ENCODE results near the gene WT1. TPM values are rescaled to one million over a fixed set of nuclear protein-coding genes. Genes with fewer than 3 reads are reported as not detected.
"Not testable (repeated sequence)": the region's sequence is repeated elsewhere in the genome, so short reads cannot be mapped to it uniquely, and the experiment has no call there.

WT1 gene
- total RNA-seq, result not detected in 2 replicates

DNA sequence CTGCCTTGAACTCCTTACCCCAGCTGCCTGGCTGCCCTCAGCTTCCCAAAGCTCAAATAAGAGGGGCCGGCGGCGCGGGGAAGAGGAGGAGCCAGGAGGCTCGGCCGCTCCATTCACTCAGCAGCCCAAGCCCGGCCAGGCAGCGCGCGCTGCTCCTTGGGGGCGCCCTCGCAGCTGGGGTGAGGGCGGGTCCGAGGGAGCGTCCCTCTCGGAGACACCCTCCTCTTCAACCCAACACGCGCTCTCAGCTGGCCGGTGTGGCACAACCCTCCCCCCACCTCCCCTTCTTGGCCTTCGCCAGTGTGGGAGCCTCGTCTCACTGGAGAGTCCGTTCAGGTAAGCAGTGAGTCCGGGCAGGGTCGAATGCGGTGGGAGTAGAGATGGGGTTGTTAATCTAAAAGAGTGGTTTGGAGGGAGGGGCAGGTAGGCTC, at the start of gene WT1:
TSS of gene WT1 (minus strand) at position 29 of the 431 bp plus-strand sequence.
- Mint-ChIP-seq H3K27me3 (ENCODE audit: low read depth) (peaks cover 81% of the 10 kb centered on the region), H3K27ac (no peak within 1 kb of the TSS), H3K4me3 (ENCODE audit: low read depth) (no peak within 1 kb of the TSS), H3K9me3 (no peaks in the 10 kb centered on the region), H3K36me3 (ENCODE audit: low read depth) (peaks cover 3% of the 10 kb centered on the region), H3K4me1 (ENCODE audit: low read depth) (peaks cover 14% of the 10 kb centered on the region)
- intact Hi-C loops (cut with micrococcal nuclease), result loop anchor here (5.0 kb wide), 2 partner anchors 103 to 357 kb away; partner anchors contain the start of gene CCDC73
- no peak for DNase-seq (ENCODE audit: low spot score)

DNA sequence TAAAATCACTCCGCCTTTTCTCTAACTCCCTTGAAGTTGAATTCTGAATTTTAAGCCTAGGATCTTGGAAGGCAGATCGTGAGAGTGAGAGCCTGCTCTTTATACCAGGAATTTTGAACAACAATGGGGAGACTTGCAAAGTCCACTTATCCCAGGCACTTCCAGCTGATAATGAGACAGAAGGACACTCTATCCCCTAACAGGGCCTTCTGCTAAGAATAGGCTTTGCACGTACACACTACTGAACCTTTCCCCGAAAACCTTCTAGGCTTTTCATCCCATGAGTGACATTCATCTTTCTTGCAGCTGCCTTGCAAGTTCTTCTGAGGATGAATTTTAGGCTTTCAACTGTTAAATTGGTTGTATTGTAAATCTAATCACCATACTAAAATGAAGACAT, 44.0 kb upstream of the WT1 start:
- no peaks in the 10 kb centered on the region for H3K4me1 Mint-ChIP-seq (ENCODE audit: low read depth)
- intact Hi-C loops (cut with micrococcal nuclease), result no loop called here
- no peak overlapping the region for H3K27ac Mint-ChIP-seq
- H3K4me3 Mint-ChIP-seq (ENCODE audit: low read depth), result no peak overlapping the region
- H3K27me3 Mint-ChIP-seq (ENCODE audit: low read depth), result no peaks in the 10 kb centered on the region
- H3K9me3 Mint-ChIP-seq, result no peaks in the 10 kb centered on the region
- no peaks in the 10 kb centered on the region for H3K36me3 Mint-ChIP-seq (ENCODE audit: low read depth)
- no peak for DNase-seq (ENCODE audit: low spot score)

DNA sequence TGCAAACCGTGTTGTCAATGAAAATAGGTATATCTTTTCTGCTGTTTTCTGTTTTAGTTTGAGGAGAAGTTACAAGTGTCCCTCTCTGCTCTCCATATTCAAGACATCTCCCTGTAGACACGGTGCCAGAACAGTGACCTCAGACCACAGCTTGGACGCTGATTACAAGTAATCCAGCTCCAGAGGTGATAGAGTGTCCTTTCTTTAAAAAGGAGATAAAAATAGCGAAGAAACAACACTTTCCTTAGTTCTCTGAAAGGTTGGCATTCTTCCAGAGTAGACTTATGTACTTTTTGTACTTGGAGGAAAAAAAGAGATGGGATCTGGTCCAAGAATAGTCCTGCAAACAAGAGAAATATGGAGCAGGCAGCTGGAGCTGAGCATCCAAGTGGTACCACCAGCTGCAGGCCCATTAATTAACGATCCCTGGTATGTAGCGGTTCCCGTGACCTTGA, 43.0 kb upstream of the WT1 start:
- H3K27me3 Mint-ChIP-seq (ENCODE audit: low read depth), result no peaks in the 10 kb centered on the region
- DNase-seq (ENCODE audit: low spot score), result no peak
- no peaks in the 10 kb centered on the region for H3K36me3 Mint-ChIP-seq (ENCODE audit: low read depth)
- H3K9me3 Mint-ChIP-seq, result no peaks in the 10 kb centered on the region
- no peak overlapping the region for H3K27ac Mint-ChIP-seq
- no peak overlapping the region for H3K4me3 Mint-ChIP-seq (ENCODE audit: low read depth)
- intact Hi-C loops (cut with micrococcal nuclease), result no loop called here
- no peaks in the 10 kb centered on the region for H3K4me1 Mint-ChIP-seq (ENCODE audit: low read depth)

DNA sequence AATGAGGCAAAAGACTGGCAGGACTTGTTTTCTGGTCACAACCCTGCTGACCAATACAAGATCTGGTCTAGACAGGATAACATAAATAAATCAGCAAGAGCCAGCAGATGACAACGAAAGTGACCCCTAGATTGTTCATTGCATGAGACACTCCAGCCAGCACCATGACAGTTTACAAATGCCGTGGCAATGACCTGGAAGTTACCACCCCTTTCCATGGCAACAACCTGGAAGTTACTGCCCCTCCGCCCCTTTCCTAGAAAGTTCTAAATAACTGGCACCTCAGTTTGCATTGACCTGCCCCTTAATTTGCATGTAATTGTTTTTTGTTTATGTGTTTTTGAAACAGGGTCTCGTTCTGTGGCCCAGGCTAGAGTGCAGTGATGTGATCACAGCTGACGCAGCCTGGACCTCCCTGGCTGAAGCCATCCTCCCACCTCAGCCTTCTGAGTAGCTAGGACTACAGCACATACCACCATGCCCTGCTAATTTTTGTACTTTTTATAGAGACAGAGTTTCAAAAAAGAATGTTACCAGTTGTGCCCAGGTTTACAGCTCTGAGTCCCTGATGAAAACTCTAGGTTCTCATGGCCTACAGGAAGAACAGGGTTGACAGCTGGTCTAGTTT, 38.1 kb upstream of the WT1 start:
- H3K27ac Mint-ChIP-seq, result no peak overlapping the region
- H3K36me3 Mint-ChIP-seq (ENCODE audit: low read depth), result no peaks in the 10 kb centered on the region
- H3K27me3 Mint-ChIP-seq (ENCODE audit: low read depth), result peaks cover 2% of the 10 kb centered on the region
- H3K9me3 Mint-ChIP-seq, result no peaks in the 10 kb centered on the region
- intact Hi-C loops (cut with micrococcal nuclease), result no loop called here
- H3K4me3 Mint-ChIP-seq (ENCODE audit: low read depth), result no peak overlapping the region
- DNase-seq (ENCODE audit: low spot score), result no peak
- H3K4me1 Mint-ChIP-seq (ENCODE audit: low read depth), result no peaks in the 10 kb centered on the region

DNA sequence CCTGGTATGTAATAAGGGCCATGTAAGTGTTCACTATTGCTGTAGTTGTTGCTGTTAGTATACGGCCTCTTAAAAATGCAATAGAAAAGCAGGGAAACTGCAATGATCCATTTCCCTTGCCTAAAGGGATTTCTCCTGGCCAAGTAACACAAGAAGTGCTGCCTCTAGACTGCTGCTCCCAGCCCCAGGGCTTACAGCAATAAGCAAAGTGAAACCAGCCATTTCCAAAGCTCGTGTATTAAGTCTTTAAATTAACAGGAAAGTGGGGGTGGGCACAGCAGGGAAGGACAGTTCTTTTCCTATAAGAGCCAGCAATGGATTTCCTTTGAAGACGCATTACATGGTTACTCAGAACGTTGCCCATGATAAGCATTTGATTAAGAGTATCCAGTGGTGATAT, 36.9 kb upstream of the WT1 start:
- Mint-ChIP-seq H3K4me1 (ENCODE audit: low read depth) (no peaks in the 10 kb centered on the region), H3K9me3 (no peaks in the 10 kb centered on the region), H3K27me3 (ENCODE audit: low read depth) (peaks cover 2% of the 10 kb centered on the region), H3K4me3 (ENCODE audit: low read depth) (no peak overlapping the region), H3K27ac (no peak overlapping the region), H3K36me3 (ENCODE audit: low read depth) (no peaks in the 10 kb centered on the region)
- intact Hi-C loops (cut with micrococcal nuclease), result no loop called here
- no peak for DNase-seq (ENCODE audit: low spot score)

DNA sequence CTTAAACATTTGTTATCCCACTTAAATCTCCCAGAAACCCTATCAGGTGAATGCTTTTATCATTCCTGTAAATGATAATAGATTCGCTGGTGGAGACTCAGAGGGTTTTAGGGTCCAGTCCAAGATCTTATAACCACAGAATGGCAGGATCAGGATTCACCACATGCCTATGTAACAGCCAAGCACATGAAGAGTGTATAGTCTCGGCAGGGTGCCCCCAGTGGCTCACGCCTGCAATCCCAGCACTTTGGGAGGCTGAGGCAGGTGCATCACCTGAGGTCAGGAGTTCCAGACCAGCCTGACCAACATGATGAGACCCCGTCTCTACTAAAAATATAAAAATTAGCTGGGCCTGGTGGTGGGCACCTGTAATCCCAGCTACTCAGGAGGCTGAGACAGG, 36.2 kb upstream of the WT1 start:
- DNase-seq (ENCODE audit: low spot score); H3K9me3 Mint-ChIP-seq; H3K27me3 Mint-ChIP-seq (ENCODE audit: low read depth); H3K36me3 Mint-ChIP-seq (ENCODE audit: low read depth); H3K27ac Mint-ChIP-seq; H3K4me1 Mint-ChIP-seq (ENCODE audit: low read depth); intact Hi-C loops (cut with micrococcal nuclease); H3K4me3 Mint-ChIP-seq (ENCODE audit: low read depth): not testable (repeated sequence)

DNA sequence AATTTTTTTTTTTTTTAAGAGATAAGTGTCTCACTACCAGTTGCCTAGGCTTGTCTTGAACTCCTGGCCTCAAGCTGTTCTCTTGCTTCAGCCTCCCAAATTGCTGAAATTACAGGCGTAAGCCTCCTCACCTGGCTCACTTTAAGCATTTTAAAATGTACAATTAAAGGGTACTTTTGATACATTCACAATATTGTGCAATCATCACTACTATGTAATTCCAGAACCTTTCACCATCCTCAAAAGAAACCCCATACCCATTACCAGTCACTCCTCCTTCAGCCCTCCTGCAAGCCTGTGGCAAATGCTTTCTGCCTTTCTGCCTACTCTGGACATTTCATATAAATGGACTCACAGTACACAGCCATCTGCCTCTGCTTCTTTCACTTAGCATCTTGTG, 34.5 kb upstream of the WT1 start:
- peaks cover 2% of the 10 kb centered on the region for H3K27me3 Mint-ChIP-seq (ENCODE audit: low read depth)
- H3K4me1 Mint-ChIP-seq (ENCODE audit: low read depth), result no peaks in the 10 kb centered on the region
- no peak for DNase-seq (ENCODE audit: low spot score)
- no peaks in the 10 kb centered on the region for H3K9me3 Mint-ChIP-seq
- no peak overlapping the region for H3K27ac Mint-ChIP-seq
- intact Hi-C loops (cut with micrococcal nuclease), result no loop called here
- no peaks in the 10 kb centered on the region for H3K36me3 Mint-ChIP-seq (ENCODE audit: low read depth)
- no peak overlapping the region for H3K4me3 Mint-ChIP-seq (ENCODE audit: low read depth)

DNA sequence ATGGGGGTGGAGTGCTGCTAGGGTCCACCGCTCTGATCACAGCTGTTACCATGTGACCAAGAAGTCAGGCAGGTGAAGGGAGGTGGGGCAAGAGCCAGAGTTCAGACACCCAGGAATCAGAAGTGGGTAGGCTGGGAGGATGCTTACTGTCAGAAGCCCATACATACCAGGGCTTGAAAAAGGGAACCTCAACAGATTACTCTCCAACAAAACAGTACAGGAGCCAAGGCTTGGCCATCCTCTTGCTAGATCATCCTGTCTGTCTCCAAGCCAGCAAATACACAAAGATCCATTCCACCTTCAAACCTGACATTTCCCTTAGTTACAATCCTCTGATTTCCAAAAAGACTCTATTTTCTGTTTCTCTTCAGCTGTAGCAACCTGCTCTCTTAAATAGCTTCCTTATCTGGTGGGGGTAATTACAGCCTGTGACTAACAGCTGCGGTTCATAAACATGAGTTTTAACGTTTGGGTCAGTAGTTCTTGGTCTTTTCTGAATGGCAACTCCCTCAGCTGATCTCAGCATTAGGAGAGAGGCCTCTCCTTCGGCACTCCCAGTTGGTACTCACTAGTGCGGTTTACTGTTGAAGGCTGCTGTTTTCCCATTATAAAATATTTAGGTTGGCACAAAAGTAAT, 31.1 kb upstream of the WT1 start:
- Mint-ChIP-seq H3K9me3 (no peaks in the 10 kb centered on the region), H3K36me3 (ENCODE audit: low read depth) (no peaks in the 10 kb centered on the region), H3K27ac (no peak overlapping the region), H3K4me1 (ENCODE audit: low read depth) (no peaks in the 10 kb centered on the region), H3K27me3 (ENCODE audit: low read depth) (peaks cover 2% of the 10 kb centered on the region), H3K4me3 (ENCODE audit: low read depth) (no peak overlapping the region)
- intact Hi-C loops (cut with micrococcal nuclease), result no loop called here
- no peak for DNase-seq (ENCODE audit: low spot score)

DNA sequence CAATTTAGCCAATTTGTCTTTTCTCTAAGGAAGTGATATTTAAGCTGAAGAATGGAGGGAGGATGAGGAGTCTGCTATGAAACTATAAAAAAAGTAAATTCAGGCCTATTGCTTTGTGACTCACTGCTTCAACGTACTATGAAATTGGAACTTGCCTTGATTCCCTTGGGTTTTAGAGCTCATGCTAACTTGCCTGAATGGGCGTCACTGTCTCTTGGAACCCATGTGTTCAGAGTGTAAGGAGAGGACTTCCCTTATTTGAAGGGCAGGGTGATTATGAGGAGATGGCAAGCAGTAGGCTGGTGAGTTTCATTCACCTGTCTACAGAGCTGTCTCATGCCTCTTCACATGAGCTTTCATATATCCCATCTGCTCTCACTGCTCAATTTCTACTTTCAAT, 28.7 kb upstream of the WT1 start:
- no peak overlapping the region for H3K4me3 Mint-ChIP-seq (ENCODE audit: low read depth)

DNA sequence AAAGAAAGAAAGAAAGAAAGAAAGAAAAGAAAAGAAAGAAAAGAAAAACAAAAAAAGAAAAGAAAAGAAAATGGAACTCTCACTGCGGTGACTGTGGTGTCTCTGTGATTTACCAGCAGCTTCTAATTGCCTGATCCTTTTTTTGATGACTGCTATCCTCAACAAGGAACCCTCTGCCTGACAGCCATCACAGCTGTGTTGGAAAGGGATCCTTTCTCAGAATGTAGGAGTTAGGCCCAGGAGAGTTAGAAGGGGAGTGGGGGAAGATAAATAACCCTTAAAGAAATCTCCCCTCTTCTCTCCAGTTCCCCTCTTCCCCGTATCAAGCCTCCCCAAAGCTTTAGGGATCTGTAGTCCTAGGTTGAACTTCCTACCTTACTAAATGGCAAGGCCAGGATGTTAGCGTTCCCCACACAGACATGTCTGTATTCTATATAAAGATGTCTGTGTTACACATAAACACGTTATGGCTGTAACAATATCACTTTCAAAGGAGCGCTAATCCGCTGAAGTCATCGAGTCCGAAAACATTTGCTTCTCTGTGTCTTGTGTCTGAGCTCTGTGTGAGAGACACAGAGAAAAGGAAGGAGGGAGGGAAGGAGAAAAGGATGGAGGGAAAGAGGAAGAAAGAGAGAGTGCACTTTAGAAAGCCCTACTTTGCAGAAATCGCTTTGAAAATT, 26.8 kb upstream of the WT1 start:
- no peaks in the 10 kb centered on the region for H3K9me3 Mint-ChIP-seq

More for the DNA sequence above, 28.7 kb upstream of the WT1 start:
- Mint-ChIP-seq H3K9me3 (no peaks in the 10 kb centered on the region), H3K27me3 (ENCODE audit: low read depth) (no peaks in the 10 kb centered on the region), H3K27ac (no peak overlapping the region), H3K36me3 (ENCODE audit: low read depth) (no peaks in the 10 kb centered on the region), H3K4me1 (ENCODE audit: low read depth) (no peaks in the 10 kb centered on the region)
- no peak for DNase-seq (ENCODE audit: low spot score)
- intact Hi-C loops (cut with micrococcal nuclease), result no loop called here

DNA sequence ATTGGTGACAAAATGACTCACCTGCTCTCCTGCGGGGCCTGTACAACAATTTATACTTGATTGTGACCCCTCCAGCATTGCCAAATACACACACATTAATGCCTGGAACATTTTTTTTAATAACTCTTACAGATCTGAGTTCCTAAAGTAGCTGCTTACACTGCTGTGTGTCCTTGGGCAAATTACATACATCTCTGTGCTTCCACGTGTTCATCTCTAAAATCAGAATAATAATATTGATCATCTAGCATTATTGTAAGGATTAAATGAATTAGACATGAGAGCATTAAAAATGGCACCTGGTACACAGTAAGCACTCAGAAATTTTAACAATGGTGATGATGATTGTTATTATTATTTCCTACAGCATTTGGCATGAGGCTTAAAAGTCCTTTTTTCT, 21.5 kb upstream of the WT1 start:
- intact Hi-C loops (cut with micrococcal nuclease), result no loop called here
- H3K4me1 Mint-ChIP-seq (ENCODE audit: low read depth), result no peaks in the 10 kb centered on the region
- no peak for DNase-seq (ENCODE audit: low spot score)
- no peak overlapping the region for H3K27ac Mint-ChIP-seq
- H3K27me3 Mint-ChIP-seq (ENCODE audit: low read depth), result no peaks in the 10 kb centered on the region
- H3K9me3 Mint-ChIP-seq, result no peaks in the 10 kb centered on the region
- H3K4me3 Mint-ChIP-seq (ENCODE audit: low read depth), result no peak overlapping the region
- no peaks in the 10 kb centered on the region for H3K36me3 Mint-ChIP-seq (ENCODE audit: low read depth)

More for the DNA sequence above, 26.8 kb upstream of the WT1 start:
- no peak overlapping the region for H3K4me3 Mint-ChIP-seq (ENCODE audit: low read depth)
- no peak overlapping the region for H3K27ac Mint-ChIP-seq
- no peak for DNase-seq (ENCODE audit: low spot score)
- H3K4me1 Mint-ChIP-seq (ENCODE audit: low read depth), result no peaks in the 10 kb centered on the region
- H3K36me3 Mint-ChIP-seq (ENCODE audit: low read depth), result no peaks in the 10 kb centered on the region
- intact Hi-C loops (cut with micrococcal nuclease), result no loop called here
- no peaks in the 10 kb centered on the region for H3K27me3 Mint-ChIP-seq (ENCODE audit: low read depth)

DNA sequence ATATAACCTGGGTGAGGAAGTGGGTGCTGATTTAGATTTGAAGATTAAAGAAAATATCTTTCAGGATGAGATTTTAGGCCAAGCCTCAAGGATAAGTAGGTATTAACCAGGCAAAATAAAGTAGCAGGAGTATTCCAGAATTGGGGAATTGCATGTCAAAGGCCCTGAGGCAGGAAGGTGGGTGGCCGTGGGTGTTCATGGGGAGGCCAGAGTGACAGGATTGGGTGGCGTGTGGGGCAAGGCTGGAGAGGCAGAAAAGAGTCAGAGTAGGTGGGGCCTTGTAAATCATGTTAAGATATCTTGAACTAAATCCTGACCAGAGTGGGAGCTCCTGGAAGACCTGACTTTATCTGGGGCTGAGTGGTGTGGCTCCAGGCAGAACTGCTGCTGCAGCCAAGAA, 19.7 kb upstream of the WT1 start:
- DNase-seq (ENCODE audit: low spot score), result no peak
- no peak overlapping the region for H3K4me3 Mint-ChIP-seq (ENCODE audit: low read depth)
- H3K27me3 Mint-ChIP-seq (ENCODE audit: low read depth), result peaks cover 3% of the 10 kb centered on the region
- H3K27ac Mint-ChIP-seq, result no peak overlapping the region
- H3K9me3 Mint-ChIP-seq, result no peaks in the 10 kb centered on the region
- intact Hi-C loops (cut with micrococcal nuclease), result no loop called here
- no peaks in the 10 kb centered on the region for H3K36me3 Mint-ChIP-seq (ENCODE audit: low read depth)
- H3K4me1 Mint-ChIP-seq (ENCODE audit: low read depth), result no peaks in the 10 kb centered on the region

DNA sequence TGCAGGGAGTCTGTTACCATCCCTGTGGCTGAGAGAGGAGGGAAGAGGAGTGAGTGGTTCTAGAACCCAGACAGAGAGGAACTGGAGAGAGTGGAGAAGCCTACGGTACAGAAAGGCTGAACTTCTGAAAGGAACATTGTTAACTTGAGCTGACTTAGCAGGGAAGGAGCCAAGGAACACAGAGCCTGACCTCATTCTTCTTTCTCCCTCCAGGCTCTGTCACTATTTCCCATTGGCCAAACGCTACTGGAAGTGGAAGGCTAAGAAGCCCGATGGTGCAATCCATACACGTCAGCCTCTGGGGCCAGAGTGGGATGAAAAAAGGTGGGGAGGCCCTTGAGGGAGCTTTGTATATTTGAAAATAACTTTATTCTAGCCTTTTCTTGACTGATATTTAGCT, 16.5 kb upstream of the WT1 start:
- Mint-ChIP-seq H3K4me3 (ENCODE audit: low read depth) (no peak overlapping the region), H3K27ac (no peak overlapping the region), H3K9me3 (no peaks in the 10 kb centered on the region), H3K27me3 (ENCODE audit: low read depth) (peaks cover 9% of the 10 kb centered on the region), H3K4me1 (ENCODE audit: low read depth) (no peaks in the 10 kb centered on the region), H3K36me3 (ENCODE audit: low read depth) (no peaks in the 10 kb centered on the region)
- intact Hi-C loops (cut with micrococcal nuclease), result no loop called here
- DNase-seq (ENCODE audit: low spot score), result no peak

Measured in activated T-helper 2 cell treated with anti-CD3 and anti-CD28 coated beads, Interferon-gamma antibody, Interleukin-2, Interleukin-4, amounts not matched to agents 10 μg/mL and 5 μg/mL and 100 μg/mL, durations not matched to agents 14 hours and 24 hours and 36 hours (primary cell).